ENCODE results near the gene GPR142. TPM values are rescaled to one million over a fixed set of nuclear protein-coding genes. Genes with fewer than 3 reads are reported as not detected.
A peak's percentile ranks its signal among the peaks of the same experiment; 100 is the strongest.

GPR142 gene
- total RNA-seq, 4 donors from 2014 or later: not detected

DNA sequence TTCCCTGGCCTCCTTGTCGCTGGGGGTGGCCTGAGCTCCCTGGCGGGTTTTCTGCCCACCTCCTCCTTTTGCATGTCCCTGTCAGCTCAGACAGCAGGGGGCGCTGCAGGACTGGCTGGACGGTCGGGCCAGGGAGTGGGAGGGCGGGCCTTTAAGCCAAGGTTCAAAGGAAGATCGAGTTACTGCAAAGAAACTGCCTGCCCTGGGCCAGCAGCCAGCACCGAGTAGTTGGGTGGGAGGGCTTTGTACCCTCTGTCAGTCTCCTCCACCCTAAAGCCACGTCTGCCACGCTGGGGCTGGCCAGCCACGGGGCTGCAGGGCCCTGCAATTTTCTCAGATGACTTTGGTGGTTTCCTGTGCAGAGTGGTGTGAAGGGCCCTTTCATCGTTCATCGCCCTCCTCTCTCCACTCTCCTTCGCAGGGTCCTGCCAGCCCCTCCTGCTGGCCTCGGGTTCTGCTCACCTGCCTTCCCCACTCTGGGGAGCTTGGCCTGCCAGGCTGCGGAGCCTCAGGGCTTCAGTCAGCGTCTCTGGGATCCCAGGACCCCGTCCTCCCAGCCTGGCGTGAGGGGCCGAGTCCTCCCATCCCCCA is 12.3 kb downstream of the GPR142 start:
- Histone ChIP-seq H3K4me3 (peak overlapping the region; percentile 4), H3K27ac (no peak overlapping the region), H3K27me3 (peaks cover 9% of the 10 kb centered on the region), H3K4me1 (peaks cover 26% of the 10 kb centered on the region), H3K36me3 (no peaks in the 10 kb centered on the region), H3K9me3 (no peaks in the 10 kb centered on the region)
- WGBS: 9% methylated on average over 15 of the region's 20 CpGs
- DNase-seq (ENCODE audit: low spot score in 2 of 2): peak; percentile 94 to 96
- TF ChIP-seq CTCF (IDR thresholded peaks at IDR 0.05) (peak; percentile 89 to 94), POLR2AphosphoS5 (IDR thresholded peaks at IDR 0.05) (no peak)

GRCh38 chr17:74380086-74380958 is 13.0 kb downstream of the GPR142 start:
- DNase-seq (ENCODE audit: low spot score in 2 of 2): no peak
- H3K4me3 ChIP-seq: peak overlapping the region; percentile 4
- H3K9me3 ChIP-seq: no peaks in the 10 kb centered on the region
- H3K27me3 ChIP-seq: peaks cover 9% of the 10 kb centered on the region
- no peak for TF ChIP-seq POLR2A (IDR thresholded peaks at IDR 0.05)
- H3K27ac ChIP-seq: peak overlapping the region; percentile 59
- H3K4me1 ChIP-seq: peaks cover 26% of the 10 kb centered on the region
- no peaks in the 10 kb centered on the region for H3K36me3 ChIP-seq
- 21% methylated on average over 15 of the region's 17 CpGs for WGBS

GRCh38 chr17:74380959-74381808 is 13.9 kb downstream of the GPR142 start:
- no peaks in the 10 kb centered on the region for H3K36me3 ChIP-seq
- H3K9me3 ChIP-seq: no peaks in the 10 kb centered on the region
- H3K27me3 ChIP-seq: peaks cover 9% of the 10 kb centered on the region
- TF ChIP-seq EP300 (IDR thresholded peaks at IDR 0.05): no peak
- no peak for TF ChIP-seq POLR2A (IDR thresholded peaks at IDR 0.05)
- TF ChIP-seq CTCF (IDR thresholded peaks at IDR 0.05): no peak
- peak in 1 of 3 donors; percentile 10 for TF ChIP-seq POLR2AphosphoS5 (IDR thresholded peaks at IDR 0.05)
- WGBS: 61% methylated on average over 10 of the region's 15 CpGs
- DNase-seq (ENCODE audit: low spot score in 2 of 2): no peak
- H3K4me1 ChIP-seq: peaks cover 27% of the 10 kb centered on the region
- H3K27ac ChIP-seq: no peak overlapping the region
- no peak overlapping the region for H3K4me3 ChIP-seq

DNA sequence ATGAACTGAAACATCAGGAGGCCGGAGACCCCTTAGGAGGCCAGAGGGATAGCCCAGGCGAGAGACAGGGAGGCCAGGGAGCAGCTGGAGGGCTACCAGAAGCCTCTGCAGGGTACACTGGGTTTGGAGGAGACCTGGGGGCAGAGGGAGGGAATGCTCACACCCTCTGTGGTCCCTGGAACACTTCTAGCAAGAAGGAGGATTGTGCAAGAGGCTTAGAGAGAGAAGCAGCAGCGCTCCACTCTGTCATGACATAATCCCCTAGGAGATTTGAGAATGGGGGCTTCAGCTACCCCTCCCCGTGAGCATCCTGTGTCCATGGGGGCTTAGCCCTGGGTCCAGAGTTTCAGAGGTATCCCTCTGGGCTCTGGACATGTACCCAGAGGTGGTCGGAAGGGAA is 15.8 kb downstream of the GPR142 start:
- 84% methylated on average over 4 of the region's 5 CpGs for WGBS
- TF ChIP-seq POLR2A (IDR thresholded peaks at IDR 0.05) (no peak), EP300 (IDR thresholded peaks at IDR 0.05) (no peak), POLR2AphosphoS5 (IDR thresholded peaks at IDR 0.05) (no peak), CTCF (IDR thresholded peaks at IDR 0.05) (no peak)

DNA sequence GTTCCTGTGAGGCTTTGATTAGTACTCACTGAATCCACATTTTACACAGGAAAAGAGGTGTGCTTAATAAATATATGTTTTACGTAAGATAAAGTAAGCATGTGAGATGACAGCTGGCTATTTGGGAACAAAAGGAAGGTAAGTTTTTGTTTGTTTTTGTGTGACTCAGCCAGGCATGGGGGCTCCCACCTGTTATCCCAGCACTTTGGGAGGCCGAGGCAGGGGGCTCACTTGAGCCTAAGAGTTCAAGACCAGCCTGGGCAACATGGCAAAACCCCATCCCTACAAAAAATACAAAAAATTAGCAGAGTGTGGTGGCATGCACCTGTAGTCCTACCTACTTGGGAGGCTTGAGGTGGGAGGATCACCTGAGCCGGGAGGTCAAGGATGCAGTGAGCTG is 17.9 kb downstream of the GPR142 start:
- TF ChIP-seq EP300 (IDR thresholded peaks at IDR 0.05) (no peak), POLR2A (IDR thresholded peaks at IDR 0.05) (no peak), CTCF (IDR thresholded peaks at IDR 0.05) (no peak), POLR2AphosphoS5 (IDR thresholded peaks at IDR 0.05) (no peak)
- WGBS: 88% methylated on average over 3 of the region's 3 CpGs
- H3K27ac ChIP-seq: no peak overlapping the region
- H3K9me3 ChIP-seq: no peaks in the 10 kb centered on the region
- no peak overlapping the region for H3K4me3 ChIP-seq
- H3K36me3 ChIP-seq: no peaks in the 10 kb centered on the region
- no peaks in the 10 kb centered on the region for H3K27me3 ChIP-seq
- no peak for DNase-seq (ENCODE audit: low spot score in 2 of 2)
- peaks cover 22% of the 10 kb centered on the region for H3K4me1 ChIP-seq

More for the DNA sequence above, 15.8 kb downstream of the GPR142 start:
- Histone ChIP-seq H3K9me3 (no peaks in the 10 kb centered on the region), H3K4me1 (peaks cover 33% of the 10 kb centered on the region), H3K4me3 (no peak overlapping the region), H3K27ac (no peak overlapping the region), H3K36me3 (no peaks in the 10 kb centered on the region), H3K27me3 (no peaks in the 10 kb centered on the region)
- no peak for DNase-seq (ENCODE audit: low spot score in 2 of 2)

Measured in suprapubic skin (tissue), 4 donors.